Smooth muscle cell of the brain vasculature (primary cell): ENCODE measurements around the gene MESP1.

Experiments
- DNase-seq: peaks from one replicate; pipeline ENCODE4 v3.0.0-alpha.2; 2012; ENCODE audit warnings: low read depth, low spot score

Gene MESP1

GRCh38 chr15:89781055-89781454 lies 30.0 kb upstream of the MESP1 start:
- DNase-seq, result no peak

DNA sequence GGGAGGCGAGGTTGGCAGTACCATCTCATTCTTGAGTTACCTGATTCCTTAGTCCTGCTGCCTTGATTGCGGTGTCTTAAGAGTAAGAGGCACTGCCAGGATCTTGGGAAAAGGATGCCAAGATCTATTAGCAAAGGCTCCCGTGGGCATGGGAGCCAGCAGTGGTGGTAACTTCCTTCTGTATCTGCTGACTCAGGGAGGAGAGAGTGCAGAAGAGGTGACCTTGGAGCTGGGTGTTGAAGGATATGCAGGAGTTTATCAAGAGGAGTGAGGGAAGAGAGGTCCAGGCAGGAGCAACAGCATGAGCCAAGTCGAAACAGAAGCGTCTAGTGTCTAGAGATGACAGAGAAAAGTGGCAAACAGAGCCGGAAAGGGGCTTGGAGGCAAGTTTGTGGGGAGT lies 29.6 kb upstream of the MESP1 start:
- DNase-seq, result no peak

DNA sequence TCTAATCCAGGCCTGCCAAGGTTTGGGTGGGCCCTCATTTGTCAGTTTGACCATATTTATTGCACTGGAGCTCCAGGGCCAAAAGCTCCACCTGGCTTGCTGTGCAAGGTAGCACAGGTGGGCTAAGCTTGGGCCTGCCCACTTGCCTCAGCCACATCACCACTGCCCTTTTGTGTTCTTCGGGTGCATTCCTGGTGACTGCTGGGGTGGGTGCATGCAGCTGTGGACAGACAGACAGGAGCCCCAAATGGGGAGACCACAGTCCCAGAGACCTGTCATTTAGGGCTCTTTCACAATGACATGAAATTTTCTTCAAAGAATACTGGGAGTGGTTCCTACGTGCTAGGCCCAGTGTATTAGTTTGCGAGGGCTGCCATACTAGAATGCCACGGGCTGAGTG lies 27.8 kb upstream of the MESP1 start:
- no peak for DNase-seq

GRCh38 chr15:89777782-89778380 lies 26.8 kb upstream of the MESP1 start:
- no peak for DNase-seq

DNA sequence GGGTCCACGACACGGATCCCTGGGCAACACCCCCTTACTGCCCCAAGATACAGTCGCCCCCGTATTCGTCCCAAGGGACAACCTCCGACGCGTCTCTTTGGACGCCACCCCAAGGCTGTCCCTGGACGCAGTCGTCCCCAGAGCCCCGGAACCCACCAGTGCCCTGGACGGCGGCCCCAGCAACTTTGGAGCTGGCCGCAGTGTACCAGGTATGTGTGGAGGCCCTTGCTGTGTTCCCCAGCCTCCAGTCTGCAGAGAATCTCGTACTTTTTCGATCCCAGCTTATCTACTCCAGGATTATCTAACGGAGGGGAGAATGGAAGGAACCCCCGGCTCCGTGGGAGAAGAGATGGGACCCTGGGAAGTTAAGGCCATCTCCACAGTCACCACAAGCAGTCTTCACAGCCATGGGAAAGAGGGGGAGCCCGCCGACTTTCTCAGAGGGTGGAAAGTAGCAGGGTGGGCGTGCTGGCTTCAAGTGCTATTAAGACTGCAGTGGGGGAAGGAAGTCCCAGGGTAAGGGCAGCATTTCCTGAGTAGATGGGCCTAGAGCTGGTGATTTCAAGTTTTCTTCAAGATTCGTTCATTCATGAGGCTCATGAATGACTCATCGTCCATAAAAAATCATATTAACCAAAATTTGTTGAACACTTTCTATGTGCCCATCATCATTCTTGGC lies 26.2 kb upstream of the MESP1 start:
- no peak for DNase-seq

GRCh38 chr15:89776274-89777072 lies 25.4 kb upstream of the MESP1 start, which contains the start of gene MESP2:
TSS of gene MESP2 (plus strand) at chr15:89776332. CDS start at chr15:89776358, 26 bp downstream.
- DNase-seq, result peak; percentile 26

DNA sequence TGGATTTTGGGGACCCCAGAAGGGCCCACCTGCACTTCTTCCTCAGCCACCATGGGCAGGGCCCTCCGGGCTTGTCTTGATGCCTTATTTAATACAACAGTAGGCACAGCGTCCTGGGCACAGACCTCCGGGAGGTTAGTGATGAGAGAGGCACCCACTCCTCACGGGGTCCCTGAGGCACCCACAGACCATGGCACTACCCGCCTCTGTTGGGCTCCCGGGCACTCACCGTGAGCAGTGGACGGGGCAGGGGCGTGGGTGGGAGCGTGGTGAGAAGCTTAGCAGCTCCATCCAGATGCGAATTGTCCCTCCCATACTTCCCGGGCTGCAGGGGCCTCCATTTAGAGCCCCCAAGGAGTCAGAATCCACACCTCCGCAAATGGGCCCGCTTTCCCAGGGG lies 24.8 kb upstream of the MESP1 start:
- DNase-seq, result no peak

DNA sequence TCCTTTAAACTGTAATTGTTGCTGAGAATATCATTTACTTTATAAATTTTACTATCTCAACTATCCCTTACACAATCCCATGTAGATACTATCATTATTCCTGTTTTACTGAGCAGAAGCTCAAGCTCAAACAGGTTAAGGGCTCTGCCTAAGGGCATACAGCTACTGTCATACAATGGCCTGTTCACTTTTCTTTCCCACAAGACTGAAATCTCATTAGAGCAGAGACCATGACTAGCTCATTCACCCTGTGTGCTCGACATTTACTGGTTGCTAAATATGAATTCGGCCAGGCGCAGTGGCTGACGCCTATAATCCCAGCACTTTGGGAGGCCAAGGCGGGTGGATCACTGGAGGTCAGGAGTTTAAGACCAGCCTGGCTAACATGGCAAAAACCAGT lies 23.4 kb upstream of the MESP1 start:
- DNase-seq, result no peak

DNA sequence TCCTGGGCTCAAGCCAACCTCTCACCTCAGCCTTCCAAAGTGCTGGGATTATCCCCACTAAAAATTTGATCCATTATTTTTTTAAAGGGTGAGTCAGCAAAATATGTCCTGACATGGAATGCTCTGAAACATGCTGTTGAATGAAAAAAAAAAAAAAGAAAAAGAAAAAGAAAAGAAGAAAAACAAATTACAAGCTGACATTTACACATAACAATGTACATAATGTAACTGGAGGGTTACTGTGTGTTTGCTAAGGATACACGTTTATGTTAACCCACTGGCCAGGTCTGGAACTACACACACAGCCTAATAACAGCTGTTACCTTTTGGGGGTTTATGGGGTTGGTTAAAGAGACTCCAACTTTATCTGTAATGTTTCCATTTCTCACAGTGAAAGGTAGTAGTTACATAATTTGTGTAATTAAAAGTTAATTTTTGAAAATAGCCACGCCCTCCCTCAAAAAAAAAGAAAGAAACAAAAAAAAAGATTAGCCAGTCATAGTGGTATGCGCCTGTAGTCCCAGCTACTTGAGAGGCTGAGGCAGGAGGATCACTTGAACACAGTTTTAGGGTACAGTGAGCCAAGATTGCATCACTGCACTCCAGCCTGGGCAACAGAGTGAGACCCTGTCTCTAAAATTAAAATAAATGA lies 22.0 kb upstream of the MESP1 start:
- DNase-seq, result no peak

DNA sequence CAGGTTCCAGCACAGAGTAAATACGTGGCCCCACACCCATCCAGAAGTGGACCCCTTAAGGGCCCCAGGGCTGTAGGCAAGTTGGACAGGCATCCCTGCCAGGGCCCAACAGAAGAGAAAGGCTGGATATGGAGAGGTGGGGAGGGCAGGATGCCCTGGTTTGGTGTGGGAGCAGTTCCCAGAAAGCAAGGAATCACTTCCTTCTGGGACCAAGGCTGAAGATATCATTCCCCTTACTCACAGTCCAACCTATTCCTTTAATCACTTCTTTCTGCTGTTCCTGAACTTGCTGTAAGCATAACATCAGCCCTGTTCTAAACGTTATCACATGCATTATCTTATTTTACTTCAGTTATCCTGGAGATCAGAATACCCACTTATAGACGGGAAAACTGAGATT lies 19.0 kb upstream of the MESP1 start:
- no peak for DNase-seq

GRCh38 chr15:89769366-89769765 lies 18.3 kb upstream of the MESP1 start:
- no peak for DNase-seq

DNA sequence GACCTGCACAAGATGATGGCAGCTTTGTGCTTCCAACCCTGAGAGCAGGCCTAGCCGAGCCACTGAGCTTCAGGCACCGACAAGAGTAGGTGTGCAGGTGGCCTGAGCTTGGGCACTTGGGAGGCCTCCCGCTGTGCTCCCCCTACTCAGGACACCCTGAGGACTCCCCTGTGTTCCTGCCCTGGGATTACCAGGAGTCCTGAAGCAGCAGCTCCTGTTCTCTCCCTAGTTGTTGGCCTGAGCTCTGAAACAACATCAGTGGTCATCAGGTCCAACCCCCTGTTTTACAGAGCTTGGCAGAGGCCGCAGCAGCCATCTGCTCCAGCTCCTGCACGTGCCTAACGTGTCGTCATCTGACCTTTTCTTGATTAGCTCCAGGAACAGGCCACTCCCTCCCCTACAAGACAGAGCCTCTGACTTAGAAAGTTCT lies 17.0 kb upstream of the MESP1 start:
- no peak for DNase-seq

- no peak for DNase-seq
Observed at GRCh38 chr15:89767411-89767915, 16.4 kb upstream of the MESP1 start.

DNA sequence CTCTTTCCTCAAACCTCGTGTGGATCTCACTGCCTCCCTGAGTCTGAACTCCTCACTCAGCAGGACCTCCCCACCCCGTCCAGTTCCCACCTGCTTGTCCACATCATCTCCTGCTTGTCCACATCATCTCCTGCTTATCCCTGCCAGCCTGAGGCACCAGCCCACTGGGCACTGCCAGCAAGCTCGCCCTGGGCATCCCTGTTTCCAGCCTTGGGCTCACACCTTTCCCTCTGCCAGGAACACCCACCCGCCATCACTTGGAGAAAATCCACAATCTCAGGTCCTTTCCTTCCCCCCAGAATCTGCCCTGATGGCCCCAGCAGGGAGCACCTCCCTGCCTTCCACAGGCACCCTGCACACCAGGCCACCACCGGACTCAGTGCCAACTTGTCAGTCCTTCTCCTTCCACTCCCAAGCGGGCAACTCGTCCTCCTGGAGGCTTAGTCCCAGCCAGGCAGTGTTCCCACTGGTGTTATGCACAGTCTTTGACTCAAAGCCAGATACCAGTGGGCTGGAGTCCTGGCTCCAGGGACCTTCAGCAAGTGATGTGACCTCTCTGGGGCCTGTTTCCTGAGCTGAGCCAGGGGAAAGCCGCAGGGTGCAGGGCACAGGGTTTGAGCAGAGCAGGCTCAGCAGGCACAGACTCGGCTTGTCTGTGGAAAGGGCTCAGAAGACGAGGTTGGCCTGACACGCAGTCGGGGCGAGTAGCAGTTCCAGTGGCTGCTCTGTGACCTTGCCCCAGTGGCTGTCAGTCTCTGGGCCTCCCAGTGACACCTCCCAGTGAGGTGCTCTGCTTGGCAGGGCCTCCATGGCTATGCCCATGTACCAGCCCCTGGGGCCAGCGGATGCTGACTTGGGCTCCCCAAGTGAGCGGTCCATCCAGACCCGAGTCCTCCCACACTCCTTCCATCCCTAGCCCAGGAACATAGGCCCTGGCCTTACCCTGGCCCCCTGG lies 15.6 kb upstream of the MESP1 start:
- DNase-seq, result no peak

DNA sequence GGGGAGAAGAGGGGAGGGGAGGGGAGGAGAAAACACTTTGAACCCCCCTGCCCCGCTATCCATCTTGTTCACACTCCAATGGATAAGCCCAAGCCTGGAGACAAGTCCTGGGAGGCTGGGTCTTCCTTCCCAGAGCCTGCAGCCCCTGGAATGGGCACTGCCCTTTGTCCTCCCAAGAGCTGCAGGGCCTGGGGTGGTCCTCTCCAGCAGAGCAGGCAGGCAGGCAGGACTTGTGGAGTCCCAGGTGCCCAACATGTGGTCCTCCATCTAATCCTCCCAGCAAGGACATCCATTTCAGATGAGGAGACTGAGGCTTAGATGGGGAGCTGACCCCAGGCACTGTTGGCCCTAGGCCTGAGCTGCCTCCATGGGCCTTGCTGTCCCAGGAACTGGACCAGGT lies 14.6 kb upstream of the MESP1 start:
- DNase-seq, result no peak

GRCh38 chr15:89761929-89762328 lies 10.9 kb upstream of the MESP1 start:
- no peak for DNase-seq

DNA sequence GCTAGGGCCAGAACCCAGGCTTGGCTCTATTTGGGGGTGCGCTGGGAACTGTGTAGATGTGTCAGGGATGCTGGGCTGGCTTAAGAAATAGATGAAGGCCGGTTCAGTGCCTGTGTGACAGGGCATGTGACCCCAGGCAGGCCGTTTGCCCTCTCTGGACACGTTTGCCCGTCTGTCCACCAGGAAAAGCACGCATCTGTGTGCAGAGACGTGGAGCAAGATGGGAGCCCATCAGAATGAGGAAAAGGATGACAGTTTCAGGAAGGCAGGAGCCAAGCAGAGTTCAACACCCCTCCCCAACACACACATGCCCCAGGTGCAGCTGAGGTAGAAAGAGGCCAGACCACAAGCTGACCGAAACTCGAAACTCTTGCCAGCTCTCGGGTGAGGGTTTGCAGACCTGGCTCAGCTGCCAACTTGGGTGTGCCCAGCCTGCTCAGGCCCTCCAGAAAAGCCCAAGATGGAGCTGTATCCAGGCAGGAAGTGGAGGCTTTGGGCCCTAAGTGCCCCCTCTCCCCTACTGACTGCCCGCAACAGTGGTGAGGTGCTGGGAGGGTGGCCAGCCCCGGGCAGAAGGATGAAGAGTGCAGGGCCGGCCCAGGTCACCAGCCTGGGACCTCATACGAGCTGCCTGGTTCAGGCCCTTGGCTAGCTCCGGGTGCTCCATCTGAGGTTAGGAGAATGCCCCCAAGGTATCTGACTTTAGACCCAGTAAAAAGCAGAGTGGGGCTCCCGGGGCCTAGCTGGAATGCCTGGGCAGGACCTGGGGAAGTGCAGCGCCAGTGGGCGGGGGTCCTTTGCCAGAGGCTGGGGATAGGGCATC lies 10.2 kb upstream of the MESP1 start:
- no peak for DNase-seq

GRCh38 chr15:89760303-89761008 lies 9.4 kb upstream of the MESP1 start:
- DNase-seq, result no peak

DNA sequence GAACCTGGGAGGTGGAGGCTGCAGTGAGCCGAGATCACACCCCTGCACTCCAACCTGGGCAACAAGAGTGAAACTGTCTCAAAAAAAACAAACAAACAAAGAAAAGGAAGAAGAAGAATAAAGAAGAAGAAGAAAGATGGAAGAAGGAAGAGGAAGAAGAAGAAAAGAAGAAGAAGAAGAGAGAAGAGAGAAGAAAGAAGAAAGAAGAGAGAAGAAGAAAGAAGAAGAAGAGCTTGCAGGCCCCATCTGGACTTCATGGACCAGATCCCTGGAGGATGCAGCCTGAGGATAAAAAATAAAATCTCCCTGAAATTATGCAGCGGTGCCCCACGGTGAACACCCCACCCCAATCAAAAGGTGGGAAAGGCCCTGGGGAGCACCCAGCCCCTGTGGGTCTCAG lies 8.8 kb upstream of the MESP1 start:
- no peak for DNase-seq
